Measurements from ENCODE around the gene USPL1. TPM values are rescaled to one million over a fixed set of nuclear protein-coding genes. Genes with fewer than 3 reads are reported as not detected.

The USPL1 gene
- total and polyA plus RNA-seq, 4 donors, result 8.5 to 31.9 (median 11.5) TPM

DNA sequence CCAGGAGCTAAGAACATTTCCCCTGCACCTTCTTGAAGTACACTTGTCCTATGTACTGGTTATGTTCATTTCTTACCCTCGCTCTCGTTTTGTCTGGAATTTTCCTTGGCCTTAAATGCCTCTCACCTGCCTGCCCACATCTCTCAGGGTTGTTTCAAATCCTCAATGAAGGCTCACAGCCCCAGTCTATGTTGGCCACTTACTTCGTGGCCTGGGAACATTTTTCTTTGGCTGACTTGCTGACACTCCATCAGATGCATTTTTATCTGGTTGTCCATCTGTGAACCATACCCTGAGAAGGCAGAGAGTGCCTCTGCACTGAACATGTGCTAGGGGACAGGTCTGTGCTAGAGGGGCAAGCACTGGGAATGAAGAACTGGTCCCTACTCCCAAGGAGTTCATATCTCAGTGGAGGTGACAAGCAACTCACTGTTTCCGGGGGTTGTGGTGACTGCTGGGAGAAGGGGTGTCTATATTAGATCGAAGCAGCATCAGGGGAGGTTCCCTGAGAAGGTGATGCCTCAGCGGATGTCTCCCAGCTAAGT lies 53.6 kb downstream of the USPL1 start:
- TF ChIP-seq, protein P1, sequence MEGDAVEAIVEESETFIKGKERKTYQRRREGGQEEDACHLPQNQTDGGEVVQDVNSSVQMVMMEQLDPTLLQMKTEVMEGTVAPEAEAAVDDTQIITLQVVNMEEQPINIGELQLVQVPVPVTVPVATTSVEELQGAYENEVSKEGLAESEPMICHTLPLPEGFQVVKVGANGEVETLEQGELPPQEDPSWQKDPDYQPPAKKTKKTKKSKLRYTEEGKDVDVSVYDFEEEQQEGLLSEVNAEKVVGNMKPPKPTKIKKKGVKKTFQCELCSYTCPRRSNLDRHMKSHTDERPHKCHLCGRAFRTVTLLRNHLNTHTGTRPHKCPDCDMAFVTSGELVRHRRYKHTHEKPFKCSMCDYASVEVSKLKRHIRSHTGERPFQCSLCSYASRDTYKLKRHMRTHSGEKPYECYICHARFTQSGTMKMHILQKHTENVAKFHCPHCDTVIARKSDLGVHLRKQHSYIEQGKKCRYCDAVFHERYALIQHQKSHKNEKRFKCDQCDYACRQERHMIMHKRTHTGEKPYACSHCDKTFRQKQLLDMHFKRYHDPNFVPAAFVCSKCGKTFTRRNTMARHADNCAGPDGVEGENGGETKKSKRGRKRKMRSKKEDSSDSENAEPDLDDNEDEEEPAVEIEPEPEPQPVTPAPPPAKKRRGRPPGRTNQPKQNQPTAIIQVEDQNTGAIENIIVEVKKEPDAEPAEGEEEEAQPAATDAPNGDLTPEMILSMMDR (IDR thresholded peaks at IDR 0.05; ENCODE audit: control extremely low read depth, extremely low read depth), result no peak
- H3K4me3 ChIP-seq, result no peak overlapping the region
- no peak overlapping the region for H3K27ac ChIP-seq (ENCODE audit: low read depth in 1 of 2, low read length in 1 of 2)
- 75 to 90% methylated on average over 6 of the region's 6 CpGs for WGBS, 2 donors
- peaks cover 0 to 7% (median 4%) of the 10 kb centered on the region in 5 donors for H3K4me1 ChIP-seq (ENCODE audit: control insufficient read depth in 5 of 5, insufficient read depth in 5 of 5, low read length in 5 of 5)
- no peaks in the 10 kb centered on the region for H3K9me3 ChIP-seq (ENCODE audit: control insufficient read depth in 4 of 4, insufficient read depth in 3 of 4, low read length in 3 of 4)
- H3K36me3 ChIP-seq (ENCODE audit: control insufficient read depth in 4 of 4, insufficient read depth in 4 of 4, low read length in 4 of 4), result no peaks in the 10 kb centered on the region
- H3K27me3 ChIP-seq (ENCODE audit: control insufficient read depth in 3 of 3, insufficient read depth in 3 of 3, low read length in 2 of 3), result no peaks in the 10 kb centered on the region
- DNase-seq, result no peak
- no peak overlapping the region for H3K9ac ChIP-seq (ENCODE audit: insufficient read depth in 1 of 2, low read length in 2 of 2)
- ATAC-seq (ENCODE audit: insufficient read depth, low FRiP score), result no peak

DNA sequence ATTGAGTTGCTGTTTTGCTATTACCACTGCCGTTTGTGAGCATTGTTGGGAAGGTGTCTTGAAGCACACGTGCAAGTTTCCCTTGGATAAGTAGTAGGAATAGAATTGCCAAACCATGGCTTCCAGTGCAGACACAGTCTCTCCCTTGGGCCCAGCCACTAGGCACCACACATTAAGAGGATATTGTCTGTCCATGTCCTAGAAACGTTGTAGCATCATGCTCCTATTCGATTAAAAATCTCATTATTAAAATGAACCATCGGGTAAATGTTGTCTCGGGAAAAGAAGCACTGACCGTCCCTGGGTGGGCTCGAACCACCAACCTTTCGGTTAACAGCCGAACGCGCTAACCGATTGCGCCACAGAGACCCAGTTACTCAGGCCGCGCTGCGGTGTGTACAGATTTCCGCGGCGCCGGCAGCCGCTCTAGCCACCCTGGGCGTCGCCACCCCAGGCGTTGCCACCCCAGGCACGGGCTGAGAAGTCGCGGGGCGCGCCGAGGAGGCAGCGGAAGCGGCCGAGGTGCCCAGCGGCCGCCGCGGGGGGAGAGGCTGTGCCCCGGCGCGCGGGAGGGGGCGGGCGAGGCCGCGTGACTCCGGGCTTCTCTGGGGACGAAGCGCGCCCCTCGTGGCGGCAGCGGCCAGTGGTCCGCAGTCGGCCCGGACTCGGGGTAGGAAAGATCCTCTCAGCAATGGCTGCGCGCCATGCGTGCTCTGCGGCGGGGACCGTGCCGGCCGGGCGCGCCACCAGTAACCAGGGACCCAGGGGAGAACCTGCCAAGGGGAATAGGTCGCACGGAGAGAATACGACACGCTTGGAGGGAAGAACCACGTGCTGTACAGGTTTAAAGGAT lies 56.2 kb downstream of the USPL1 start:
- TF ChIP-seq, protein P1 (IDR thresholded peaks at IDR 0.05; ENCODE audit: control extremely low read depth, extremely low read depth), result peak; percentile 27
- peak; percentile 88 to 93 (median 90) for DNase-seq
- H3K9ac ChIP-seq (ENCODE audit: insufficient read depth in 1 of 2, low read length in 2 of 2), result peak overlapping the region; percentile 30 to 66

GRCh38 chr13:30675717-30676116 lies 58.0 kb downstream of the USPL1 start:
- Histone ChIP-seq H3K27ac (ENCODE audit: low read depth in 1 of 2, low read length in 1 of 2) (no peak overlapping the region), H3K27me3 (ENCODE audit: control insufficient read depth in 3 of 3, insufficient read depth in 3 of 3, low read length in 2 of 3) (no peaks in the 10 kb centered on the region), H3K36me3 (ENCODE audit: control insufficient read depth in 4 of 4, insufficient read depth in 4 of 4, low read length in 4 of 4) (no peaks in the 10 kb centered on the region), H3K9ac (ENCODE audit: insufficient read depth in 1 of 2, low read length in 2 of 2) (no peak overlapping the region), H3K4me1 (ENCODE audit: control insufficient read depth in 5 of 5, insufficient read depth in 5 of 5, low read length in 5 of 5) (peaks cover 0 to 7% (median 4%) of the 10 kb centered on the region in 5 donors), H3K9me3 (ENCODE audit: control insufficient read depth in 4 of 4, insufficient read depth in 3 of 4, low read length in 3 of 4) (no peaks in the 10 kb centered on the region), H3K4me3 (no peak overlapping the region)
- TF ChIP-seq, protein P1 (IDR thresholded peaks at IDR 0.05; ENCODE audit: control extremely low read depth, extremely low read depth), result no peak
- no peak for ATAC-seq (ENCODE audit: insufficient read depth, low FRiP score)
- DNase-seq, result no peak
- WGBS, 2 donors, result 36 to 55% methylated on average over 3 of the region's 3 CpGs

More for the DNA sequence above, 56.2 kb downstream of the USPL1 start:
- Histone ChIP-seq H3K36me3 (ENCODE audit: control insufficient read depth in 4 of 4, insufficient read depth in 4 of 4, low read length in 4 of 4) (no peaks in the 10 kb centered on the region), H3K27ac (ENCODE audit: low read depth in 1 of 2, low read length in 1 of 2) (peak overlapping the region; percentile 58 to 69), H3K4me1 (ENCODE audit: control insufficient read depth in 5 of 5, insufficient read depth in 5 of 5, low read length in 5 of 5) (peaks cover 0 to 7% (median 4%) of the 10 kb centered on the region in 5 donors), H3K27me3 (ENCODE audit: control insufficient read depth in 3 of 3, insufficient read depth in 3 of 3, low read length in 2 of 3) (no peaks in the 10 kb centered on the region), H3K4me3 (peak overlapping the region; percentile 21), H3K9me3 (ENCODE audit: control insufficient read depth in 4 of 4, insufficient read depth in 3 of 4, low read length in 3 of 4) (no peaks in the 10 kb centered on the region)
- ATAC-seq (ENCODE audit: insufficient read depth, low FRiP score), result peak; percentile 99
- 1% methylated on average over 60 to 72 of the region's 72 CpGs for WGBS, 2 donors

Measured in lung (tissue), 12 donors.